Glutamatergic neuron (in vitro differentiated cells): ENCODE measurements around the gene CCDC106. TPM values are rescaled to one million over a fixed set of nuclear protein-coding genes. Genes with fewer than 3 reads are reported as not detected.
A peak's percentile ranks its signal among the peaks of the same experiment; 100 is the strongest.

ENCODE experiments used
- DNase-seq: peaks from one replicate; pipeline ENCODE4 v3.0.0; 2022
- H3K27ac Mint-ChIP-seq: one replicate; pipeline ENCODE4 v1.8.0; 2020; ENCODE audit warnings: mild to moderate bottlenecking, mixed read lengths, inconsistent platforms; ENCODE audit not compliant: unreplicated experiment
- H3K27me3 Mint-ChIP-seq: one replicate; pipeline ENCODE4 v1.8.0; 2020; ENCODE audit warnings: mild to moderate bottlenecking, moderate library complexity, mixed read lengths, inconsistent platforms; ENCODE audit not compliant: unreplicated experiment
- H3K36me3 Mint-ChIP-seq: one replicate; pipeline ENCODE4 v1.8.0; 2020; ENCODE audit warnings: mild to moderate bottlenecking, mixed read lengths, inconsistent platforms; ENCODE audit not compliant: unreplicated experiment
- H3K4me1 Mint-ChIP-seq: one replicate; pipeline ENCODE4 v1.8.0; 2020; ENCODE audit warnings: mild to moderate bottlenecking, low read depth, mixed read lengths, inconsistent platforms; ENCODE audit not compliant: unreplicated experiment
- H3K4me3 Mint-ChIP-seq: one replicate; pipeline ENCODE4 v1.8.0; 2020; ENCODE audit warnings: mild to moderate bottlenecking, mixed read lengths, inconsistent platforms; ENCODE audit not compliant: unreplicated experiment
- H3K9me3 Mint-ChIP-seq: one replicate; pipeline ENCODE4 v1.8.0; 2020; ENCODE audit warnings: mild to moderate bottlenecking, moderate library complexity, mixed read lengths, inconsistent platforms; ENCODE audit not compliant: unreplicated experiment
- CTCF ChIP-seq: fragments of 200-600 bp; sonication (generic); IDR thresholded peaks from one replicate; pipeline ENCODE4 v1.5.0; 2021; ENCODE audit not compliant: partially characterized antibody, unreplicated experiment
- total RNA-seq: library from RNA; stranded (reverse); fragmentation: NEBNext Ultra II Directional; extraction: Animal tissue kit (Norgen Biotek cat#: 25700); gene quantifications from one replicate; pipeline ENCODE4 v1.2.1, GENCODE V29; 2021; ENCODE audit not compliant: unreplicated experiment

CCDC106 gene
- total RNA-seq, 1 donor from 2014 or later: 32.1 TPM

- no peak overlapping the region for H3K4me3 Mint-ChIP-seq
- peaks cover 25% of the 10 kb centered on the region for H3K9me3 Mint-ChIP-seq
- peak overlapping the region; percentile 64 for H3K27ac Mint-ChIP-seq
- no peak for DNase-seq
- peaks cover 11% of the 10 kb centered on the region for H3K4me1 Mint-ChIP-seq
- H3K27me3 Mint-ChIP-seq: peaks cover 15% of the 10 kb centered on the region
- H3K36me3 Mint-ChIP-seq: no peaks in the 10 kb centered on the region
- no peak for TF ChIP-seq CTCF
These were observed 22.5 kb downstream of the CCDC106 start for GRCh38 chr19:55670280-55671053.

GRCh38 chr19:55671054-55671378, 23.0 kb downstream of the CCDC106 start:
- no peaks in the 10 kb centered on the region for H3K36me3 Mint-ChIP-seq

GRCh38 chr19:55672418-55672817, 24.4 kb downstream of the CCDC106 start:
- Mint-ChIP-seq H3K27ac (peak overlapping the region; percentile 85), H3K9me3 (peaks cover 24% of the 10 kb centered on the region), H3K27me3 (peaks cover 18% of the 10 kb centered on the region), H3K4me1 (peaks cover 20% of the 10 kb centered on the region), H3K4me3 (peak overlapping the region; percentile 25), H3K36me3 (no peaks in the 10 kb centered on the region)
- no peak for DNase-seq
- no peak for TF ChIP-seq CTCF

More at GRCh38 chr19:55671054-55671378, 23.0 kb downstream of the CCDC106 start:
- Mint-ChIP-seq H3K27me3 (peaks cover 15% of the 10 kb centered on the region), H3K9me3 (peaks cover 27% of the 10 kb centered on the region), H3K4me1 (peaks cover 13% of the 10 kb centered on the region), H3K27ac (no peak overlapping the region), H3K4me3 (peak overlapping the region; percentile 13)
- no peak for TF ChIP-seq CTCF
- no peak for DNase-seq

GRCh38 chr19:55673465-55673864, 25.5 kb downstream of the CCDC106 start:
- no peaks in the 10 kb centered on the region for H3K36me3 Mint-ChIP-seq
- DNase-seq: no peak
- peaks cover 18% of the 10 kb centered on the region for H3K27me3 Mint-ChIP-seq
- H3K4me3 Mint-ChIP-seq: peak overlapping the region; percentile 25
- peaks cover 24% of the 10 kb centered on the region for H3K9me3 Mint-ChIP-seq
- no peak for TF ChIP-seq CTCF
- H3K4me1 Mint-ChIP-seq: peaks cover 20% of the 10 kb centered on the region
- peak overlapping the region; percentile 22 for H3K27ac Mint-ChIP-seq

- Mint-ChIP-seq H3K27me3 (peaks cover 18% of the 10 kb centered on the region), H3K27ac (peak overlapping the region; percentile 22), H3K4me1 (peaks cover 20% of the 10 kb centered on the region), H3K4me3 (peak overlapping the region; percentile 2), H3K9me3 (peaks cover 24% of the 10 kb centered on the region), H3K36me3 (no peaks in the 10 kb centered on the region)
- DNase-seq: no peak
- no peak for TF ChIP-seq CTCF
These were observed 25.9 kb downstream of the CCDC106 start for GRCh38 chr19:55673889-55674288.
